Coronary artery (tissue), 2 donors: ENCODE results near the gene KRTAP10-6.
"Not testable (repeated sequence)": the region's sequence is repeated elsewhere in the genome, so short reads cannot be mapped to it uniquely, and the experiment has no call there.

Source experiments
- DNase-seq: peaks from one replicate; pipeline ENCODE4 v3.0.0-alpha.2; 2017; ENCODE audit warnings: low spot score
- H3K27ac ChIP-seq, 2 donors: fragments of 200-600 bp; sonication (generic); one replicate each; pipeline ENCODE4 v1.5.1; 2016 to 2019
- H3K4me3 ChIP-seq: fragments of 200-600 bp; sonication (generic); 2 replicates; pipeline ENCODE4 v1.5.1; 2016; ENCODE audit warnings: mild to moderate bottlenecking, moderate library complexity
- CTCF ChIP-seq: fragments of 200-600 bp; sonication (generic); IDR thresholded peaks from one replicate; pipeline ENCODE4 v1.5.1; 2019; ENCODE audit warnings: antibody characterized with exemption

The KRTAP10-6 gene

GRCh38 chr21:44592446-44593311 is at the start of gene KRTAP10-6:
KRTAP10-6 (minus strand) TSS chr21:44592505; CDS start chr21:44592484, 21 bp downstream.
- no peak for DNase-seq
- Histone ChIP-seq H3K27ac (no peak within 1 kb of the TSS), H3K4me3 (no peak within 1 kb of the TSS)
- no peak for TF ChIP-seq CTCF

- no peak overlapping the region for H3K4me3 ChIP-seq
- no peak overlapping the region for H3K27ac ChIP-seq
- no peak for DNase-seq
- no peak for TF ChIP-seq CTCF
Measured at GRCh38 chr21:44640761-44641160, 48.5 kb upstream of the KRTAP10-6 start.

- DNase-seq, result peak; percentile 56
- no peak overlapping the region for H3K4me3 ChIP-seq
- TF ChIP-seq CTCF, result no peak
- H3K27ac ChIP-seq, result no peak overlapping the region
Measured at GRCh38 chr21:44639331-44639655, 47.0 kb upstream of the KRTAP10-6 start.

- not testable (repeated sequence) for H3K27ac ChIP-seq, H3K4me3 ChIP-seq
- peak; percentile 60 for DNase-seq
Measured at GRCh38 chr21:44638506-44639330, 46.4 kb upstream of the KRTAP10-6 start.

- H3K27ac ChIP-seq, H3K4me3 ChIP-seq: not testable (repeated sequence)
- peak; percentile 53 for DNase-seq
Measured at GRCh38 chr21:44637851-44638348, 45.6 kb upstream of the KRTAP10-6 start.

GRCh38 chr21:44637018-44637850 is 44.9 kb upstream of the KRTAP10-6 start, which contains the start of gene KRTAP10-10:
KRTAP10-10 (plus strand) TSS chr21:44637356; CDS start chr21:44637418, 62 bp downstream.
- no peak for TF ChIP-seq CTCF
- Histone ChIP-seq H3K27ac (no peak within 1 kb of the TSS), H3K4me3 (no peak within 1 kb of the TSS)
- DNase-seq, result peak; percentile 58

- peak; percentile 47 for DNase-seq
- H3K27ac ChIP-seq, result no peak overlapping the region
- no peak overlapping the region for H3K4me3 ChIP-seq
- no peak for TF ChIP-seq CTCF
Measured at GRCh38 chr21:44636209-44637017, 44.1 kb upstream of the KRTAP10-6 start.
